Muscle layer of colon (tissue), 2 donors: ENCODE results near the gene HNRNPD.
"Not testable (repeated sequence)": the region's sequence is repeated elsewhere in the genome, so short reads cannot be mapped to it uniquely, and the experiment has no call there.

Experiments
- H3K27ac ChIP-seq: one replicate; pipeline ENCODE4 v1.7.0; 2013; ENCODE audit warnings: low read depth, mild to moderate bottlenecking, low read length, moderate library complexity
- H3K27me3 ChIP-seq, 2 donors: one replicate each; pipeline ENCODE4 v1.7.0; 2013; ENCODE audit warnings: low read length in 2 of 2, mild to moderate bottlenecking in 2 of 2; ENCODE audit not compliant: insufficient read depth in 2 of 2, control insufficient read depth in 1 of 2
- H3K36me3 ChIP-seq: one replicate; pipeline ENCODE4 v1.7.0; 2013; ENCODE audit warnings: mild to moderate bottlenecking, low read length; ENCODE audit not compliant: insufficient read depth
- H3K4me1 ChIP-seq: one replicate; pipeline ENCODE4 v1.7.0; 2013; ENCODE audit warnings: mild to moderate bottlenecking, low read length; ENCODE audit not compliant: insufficient read depth
- H3K4me3 ChIP-seq, 2 donors: one replicate each; pipeline ENCODE4 v1.7.0; 2013; ENCODE audit warnings: low read length in 2 of 2, low read depth in 1 of 2, mild to moderate bottlenecking in 1 of 2, moderate library complexity in 1 of 2
- H3K9ac ChIP-seq: one replicate; pipeline ENCODE4 v1.7.0; 2013; ENCODE audit warnings: low read length
- H3K9me3 ChIP-seq: one replicate; pipeline ENCODE4 v1.7.0; 2013; ENCODE audit warnings: mild to moderate bottlenecking, low read length
- donor health status: abdominal sarcoma.
- donor health status: Adenocarcinoma of cecum.

The HNRNPD gene

GRCh38 chr4:82372517-82373485 is 990 bp downstream of the HNRNPD start:
- peak overlapping the region; percentile 66 for H3K9ac ChIP-seq
- peak overlapping the region; percentile 99 for H3K27ac ChIP-seq
- peak overlapping the region; percentile 88 to 89 for H3K4me3 ChIP-seq
- peaks cover 15% of the 10 kb centered on the region for H3K36me3 ChIP-seq
- H3K27me3 ChIP-seq: no peaks in the 10 kb centered on the region
- peaks cover 41% of the 10 kb centered on the region for H3K4me1 ChIP-seq
- no peaks in the 10 kb centered on the region for H3K9me3 ChIP-seq

- H3K9ac ChIP-seq: peak overlapping the region; percentile 66
- no peak overlapping the region for H3K27ac ChIP-seq
- no peaks in the 10 kb centered on the region for H3K27me3 ChIP-seq
- peak overlapping the region in 1 of 2 donors; percentile 89 for H3K4me3 ChIP-seq
- H3K9me3 ChIP-seq: no peaks in the 10 kb centered on the region
- peaks cover 54% of the 10 kb centered on the region for H3K4me1 ChIP-seq
- peaks cover 24% of the 10 kb centered on the region for H3K36me3 ChIP-seq
These were observed 2.3 kb downstream of the HNRNPD start for GRCh38 chr4:82371497-82371896.

GRCh38 chr4:82367438-82368097 is 6.2 kb downstream of the HNRNPD start:
- no peak overlapping the region for H3K27ac ChIP-seq
- H3K4me1 ChIP-seq: peaks cover 60% of the 10 kb centered on the region
- H3K36me3 ChIP-seq: peaks cover 24% of the 10 kb centered on the region
- H3K9me3 ChIP-seq: no peaks in the 10 kb centered on the region
- no peak overlapping the region for H3K4me3 ChIP-seq
- no peaks in the 10 kb centered on the region for H3K27me3 ChIP-seq
- H3K9ac ChIP-seq: no peak overlapping the region

GRCh38 chr4:82366431-82366830 is 7.4 kb downstream of the HNRNPD start:
- H3K4me3 ChIP-seq, H3K9ac ChIP-seq, H3K27ac ChIP-seq, H3K9me3 ChIP-seq, H3K27me3 ChIP-seq: not testable (repeated sequence)
- Histone ChIP-seq H3K4me1 (peaks cover 70% of the 10 kb centered on the region), H3K36me3 (peaks cover 24% of the 10 kb centered on the region)

GRCh38 chr4:82363896-82364487 is 9.8 kb downstream of the HNRNPD start:
- H3K4me3 ChIP-seq: no peak overlapping the region
- H3K9me3 ChIP-seq: no peaks in the 10 kb centered on the region
- no peaks in the 10 kb centered on the region for H3K27me3 ChIP-seq
- H3K9ac ChIP-seq: no peak overlapping the region
- H3K36me3 ChIP-seq: peaks cover 13% of the 10 kb centered on the region
- H3K4me1 ChIP-seq: peaks cover 68% of the 10 kb centered on the region
- H3K27ac ChIP-seq: no peak overlapping the region

- Histone ChIP-seq H3K27ac (no peak overlapping the region), H3K4me3 (peak overlapping the region in 1 of 2 donors; percentile 7), H3K9ac (no peak overlapping the region), H3K27me3 (no peaks in the 10 kb centered on the region), H3K36me3 (peaks cover 14% of the 10 kb centered on the region), H3K9me3 (no peaks in the 10 kb centered on the region), H3K4me1 (peaks cover 67% of the 10 kb centered on the region)
These were observed 11.2 kb downstream of the HNRNPD start for GRCh38 chr4:82362565-82362964.

- Histone ChIP-seq H3K27me3 (no peaks in the 10 kb centered on the region), H3K4me1 (peaks cover 56% of the 10 kb centered on the region), H3K4me3 (no peak overlapping the region), H3K9ac (no peak overlapping the region), H3K9me3 (no peaks in the 10 kb centered on the region), H3K36me3 (peaks cover 26% of the 10 kb centered on the region), H3K27ac (peak overlapping the region; percentile 63)
These were observed 13.3 kb downstream of the HNRNPD start for GRCh38 chr4:82360298-82361177.

GRCh38 chr4:82358847-82359246 is 14.9 kb downstream of the HNRNPD start:
- no peaks in the 10 kb centered on the region for H3K27me3 ChIP-seq
- peak overlapping the region; percentile 25 for H3K27ac ChIP-seq
- no peaks in the 10 kb centered on the region for H3K9me3 ChIP-seq
- H3K4me3 ChIP-seq: no peak overlapping the region
- peaks cover 36% of the 10 kb centered on the region for H3K36me3 ChIP-seq
- H3K9ac ChIP-seq: no peak overlapping the region
- peaks cover 50% of the 10 kb centered on the region for H3K4me1 ChIP-seq

- H3K9me3 ChIP-seq: no peaks in the 10 kb centered on the region
- no peak overlapping the region for H3K9ac ChIP-seq
- H3K4me3 ChIP-seq: no peak overlapping the region
- H3K27ac ChIP-seq: no peak overlapping the region
- H3K27me3 ChIP-seq: no peaks in the 10 kb centered on the region
- H3K36me3 ChIP-seq: peaks cover 36% of the 10 kb centered on the region
- peaks cover 48% of the 10 kb centered on the region for H3K4me1 ChIP-seq
These were observed 16.2 kb downstream of the HNRNPD start for GRCh38 chr4:82357640-82358039.

- H3K4me3 ChIP-seq: no peak overlapping the region
- H3K27me3 ChIP-seq: no peaks in the 10 kb centered on the region
- H3K9ac ChIP-seq: no peak overlapping the region
- peaks cover 39% of the 10 kb centered on the region for H3K36me3 ChIP-seq
- no peaks in the 10 kb centered on the region for H3K9me3 ChIP-seq
- peaks cover 32% of the 10 kb centered on the region for H3K4me1 ChIP-seq
- H3K27ac ChIP-seq: no peak overlapping the region
These were observed 19.0 kb downstream of the HNRNPD start for GRCh38 chr4:82354788-82355187.
